Fibroblast of lung (primary cell): Measurements from ENCODE around the gene ZNF516.

Experiments used
- EZH2 ChIP-seq: IDR thresholded peaks from 2 replicates; pipeline ENCODE4 v1.5.1; 2012; ENCODE audit warnings: low read length, control low read depth, mild to moderate bottlenecking; ENCODE audit errors: missing control alignments
- TF ChIP-seq, protein P1 (sequence below), 2 donors: IDR thresholded peaks in 1 of 2; conservative IDR thresholded peaks in 1 of 2; 1 replicate in 1 of 2; 2 replicates in 1 of 2; pipeline ENCODE4 v1.5.1; 2011 to 2012; ENCODE audit warnings: low read length in 2 of 2, control low read depth in 1 of 2, inconsistent platforms in 1 of 2, low read depth in 1 of 2, mild to moderate bottlenecking in 1 of 2

DNA sequence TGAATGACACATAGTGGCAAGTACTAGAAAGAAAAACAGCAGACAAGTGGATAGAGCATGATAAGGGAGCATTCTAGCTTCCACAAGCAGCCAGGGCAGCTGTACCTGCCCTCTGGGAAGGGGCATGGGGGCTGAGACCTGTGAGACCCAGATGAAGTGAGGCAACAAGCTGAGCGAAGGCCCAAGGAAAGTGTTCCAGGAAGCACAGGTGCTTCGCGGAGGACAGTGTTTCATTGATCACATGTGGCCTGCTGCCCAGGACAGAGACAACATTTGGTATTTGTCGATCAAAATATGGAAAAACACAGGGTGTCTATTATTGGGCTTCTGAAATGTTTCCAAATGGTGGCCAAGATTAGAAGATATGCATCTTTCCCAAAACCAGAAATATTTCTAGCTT lies 149.1 kb downstream of the ZNF516 start:
- TF ChIP-seq, protein P1, sequence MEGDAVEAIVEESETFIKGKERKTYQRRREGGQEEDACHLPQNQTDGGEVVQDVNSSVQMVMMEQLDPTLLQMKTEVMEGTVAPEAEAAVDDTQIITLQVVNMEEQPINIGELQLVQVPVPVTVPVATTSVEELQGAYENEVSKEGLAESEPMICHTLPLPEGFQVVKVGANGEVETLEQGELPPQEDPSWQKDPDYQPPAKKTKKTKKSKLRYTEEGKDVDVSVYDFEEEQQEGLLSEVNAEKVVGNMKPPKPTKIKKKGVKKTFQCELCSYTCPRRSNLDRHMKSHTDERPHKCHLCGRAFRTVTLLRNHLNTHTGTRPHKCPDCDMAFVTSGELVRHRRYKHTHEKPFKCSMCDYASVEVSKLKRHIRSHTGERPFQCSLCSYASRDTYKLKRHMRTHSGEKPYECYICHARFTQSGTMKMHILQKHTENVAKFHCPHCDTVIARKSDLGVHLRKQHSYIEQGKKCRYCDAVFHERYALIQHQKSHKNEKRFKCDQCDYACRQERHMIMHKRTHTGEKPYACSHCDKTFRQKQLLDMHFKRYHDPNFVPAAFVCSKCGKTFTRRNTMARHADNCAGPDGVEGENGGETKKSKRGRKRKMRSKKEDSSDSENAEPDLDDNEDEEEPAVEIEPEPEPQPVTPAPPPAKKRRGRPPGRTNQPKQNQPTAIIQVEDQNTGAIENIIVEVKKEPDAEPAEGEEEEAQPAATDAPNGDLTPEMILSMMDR (conservative IDR thresholded peaks at IDR 0.05 in 1 of 2, IDR thresholded peaks at IDR 0.05 in 1 of 2; ENCODE audit: low read depth in 1 of 2, low read length in 2 of 2): no peak
- no peak for TF ChIP-seq EZH2
